Heart left ventricle (tissue), 16 donors: ENCODE data around the gene RBM20. TPM values are rescaled to one million over a fixed set of nuclear protein-coding genes. Genes with fewer than 3 reads are reported as not detected.

Source experiments
- ATAC-seq, 4 donors: fragments of 200-7000 bp; cut with Tn5 transposase; one replicate each; pipeline ENCODE4 v1.9.1; 2020 to 2022; ENCODE audit warnings: moderate library complexity in 4 of 4, mild to moderate bottlenecking in 3 of 4, moderate number of reproducible peaks in 1 of 4
- DNase-seq, 5 donors: peaks; one replicate each; pipeline ENCODE4 v3.0.0-alpha.2; 2020
- H3K27ac ChIP-seq, 12 donors: fragments of 200-600 bp; sonication (generic) in 4 of 12; one replicate each; pipeline versions ENCODE4 v1.5.0 to v1.8.0; 2016 to 2022; ENCODE audit warnings: mild to moderate bottlenecking in 2 of 12
- H3K27me3 ChIP-seq, 9 donors: fragments of 200-600 bp; sonication (generic) in 2 of 9; one replicate each; pipeline versions ENCODE4 v1.5.1 to v1.8.0; 2016 to 2022; ENCODE audit warnings: mild to moderate bottlenecking in 3 of 9
- H3K36me3 ChIP-seq, 9 donors: fragments of 200-600 bp; sonication (generic) in 2 of 9; one replicate each; pipeline versions ENCODE4 v1.5.0 to v1.8.0; 2018 to 2022; ENCODE audit warnings: mild to moderate bottlenecking in 2 of 9
- H3K4me1 ChIP-seq, 12 donors: fragments of 200-600 bp; sonication (generic) in 4 of 12; one replicate each; pipeline versions ENCODE4 v1.5.0 to v1.8.0; 2016 to 2022; ENCODE audit warnings: mild to moderate bottlenecking in 3 of 12
- H3K4me3 ChIP-seq, 12 donors: fragments of 200-600 bp; sonication (generic) in 4 of 12; one replicate each; pipeline versions ENCODE4 v1.5.0 to v1.8.0; 2017 to 2022; ENCODE audit warnings: mild to moderate bottlenecking in 9 of 12, moderate library complexity in 4 of 12
- H3K9me3 ChIP-seq, 12 donors: fragments of 200-600 bp; sonication (generic) in 4 of 12; one replicate each; pipeline versions ENCODE4 v1.5.0 to v1.8.0; 2016 to 2022; ENCODE audit warnings: mild to moderate bottlenecking in 1 of 12
- POLR2A ChIP-seq, 2 donors: fragments of 450-650 bp; IDR thresholded peaks; one replicate each; pipeline ENCODE4 v1.6.1; 2017; ENCODE audit warnings: antibody characterized with exemption in 2 of 2, mild to moderate bottlenecking in 2 of 2, moderate library complexity in 2 of 2
- WGBS, 4 donors: extraction: QIAGEN DNeasy Blood & Tissue Kit in 2 of 4; methylation state at CpG; one replicate each; pipeline versions ENCODE4 v1.1.5 to v1.1.7; 2013 to 2018; 5-methylcytosine and 5-hydroxymethylcytosine counted together
- intact Hi-C, 10 donors: fragments of 100-400 bp; cut with DNase I; formaldehyde crosslinking; loops; one replicate each; pipeline versions ENCODE4 v1.11.1 to v1.14.2; 2022
- polyA plus RNA-seq, 2 donors: library from polyadenylated mRNA; stranded (reverse); fragments of 200-250 nt; gene quantifications; one replicate each; pipeline ENCODE4 v1.2.3, GENCODE V29; 2013
- total RNA-seq, 9 donors: library from RNA; depleted of rRNA in 2 of 9; stranded (reverse); fragments of >200 nt in 2 of 9; fragmentation: NEBNext Ultra II Directional in 3 of 9; extraction: Animal tissue kit (Norgen Biotek cat#: 25700) in 3 of 9; gene quantifications; one replicate each; pipeline versions ENCODE4 v1.1.0 to v1.2.4, GENCODE V29; 2016 to 2023
- TF ChIP-seq, protein P1 (sequence below), 12 donors: fragments of 200-600 bp; sonication (generic) in 4 of 12; IDR thresholded peaks; one replicate each; pipeline versions ENCODE4 v1.5.0 to v1.8.0; 2018 to 2022; ENCODE audit warnings: antibody characterized with exemption in 12 of 12, mild to moderate bottlenecking in 5 of 12
- donor health status: ischemic (EF 13 %, LVEDD 7.1; RV severe dilation, severe dysfunction).
- donor health status: healthy with polysubstance abuse.
- donor health status: DM: no; HTN: yes; CAD: no.
- donor health status: DM: no; HTN: no; CAD: no.
- donor health status: ischemic (EF 25% LVEDD 6.9; RV normal size, moderate dysfunction).
- donor health status: ischemic (EF 25% LVEDD 5.7; RV mildly dilated, moderate dysfunction).
- donor health status: healthy.
- donor health status: DM: yes; HTN: yes; CAD: no.
- donor health status: ischemic (EF 35%, LVEDD 5.7; RV mildly dilated, moderate dysfunction).
- donor health status: nonischemic (EF 11% LVEDD 7.7; RV severe dilation, severe dysfunction).
- donor health status: DM: yes; HTN: yes; CAD: no.
- donor health status: PGD.
- donor health status: ischemic (EF 29% LVEDD 5.4; RV normal size, mild dysfunction).
- donor health status: nonischemic (EF 23%, LVEDD 6.1; RV moderate dilation, normal function).

The RBM20 gene
- total and polyA plus RNA-seq, 11 donors: 29.9 to 152 (median 91.2) TPM

DNA sequence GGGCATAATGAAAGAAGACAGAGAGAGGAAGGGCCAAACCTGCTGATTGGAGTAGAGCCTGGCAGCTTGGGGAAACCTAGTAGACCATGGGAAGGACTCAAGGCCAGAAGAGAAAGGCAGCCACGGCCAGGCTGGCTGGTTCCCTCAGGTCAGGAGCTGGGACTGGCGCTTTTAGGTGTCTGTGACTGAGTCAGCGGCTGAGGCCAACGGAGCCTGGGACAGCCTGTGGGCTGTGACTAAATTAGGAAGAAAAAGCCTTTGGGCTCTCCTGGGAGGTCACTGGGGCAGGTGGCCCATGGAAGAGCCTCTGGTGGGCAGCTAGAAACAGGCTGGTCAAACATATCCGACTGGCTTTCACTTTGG lies 118.7 kb downstream of the RBM20 start:
- no peaks in the 10 kb centered on the region for H3K36me3 ChIP-seq
- WGBS, 4 donors: 46 to 66% (median 58%) methylated on average over 5 of the region's 5 CpGs
- H3K4me1 ChIP-seq: peaks cover 5 to 60% (median 30%) of the 10 kb centered on the region in 12 donors
- ATAC-seq (peak; percentile 43 to 69 (median 57)), DNase-seq (peak; percentile 54 to 84 (median 71))
- intact Hi-C loops: loop anchor here in 1 of 10 donors (10.0 kb wide), 2 partner anchors 78 to 118 kb away; partner anchors contain the start of gene RBM20
- H3K9me3 ChIP-seq: no peaks in the 10 kb centered on the region
- TF ChIP-seq, protein P1, sequence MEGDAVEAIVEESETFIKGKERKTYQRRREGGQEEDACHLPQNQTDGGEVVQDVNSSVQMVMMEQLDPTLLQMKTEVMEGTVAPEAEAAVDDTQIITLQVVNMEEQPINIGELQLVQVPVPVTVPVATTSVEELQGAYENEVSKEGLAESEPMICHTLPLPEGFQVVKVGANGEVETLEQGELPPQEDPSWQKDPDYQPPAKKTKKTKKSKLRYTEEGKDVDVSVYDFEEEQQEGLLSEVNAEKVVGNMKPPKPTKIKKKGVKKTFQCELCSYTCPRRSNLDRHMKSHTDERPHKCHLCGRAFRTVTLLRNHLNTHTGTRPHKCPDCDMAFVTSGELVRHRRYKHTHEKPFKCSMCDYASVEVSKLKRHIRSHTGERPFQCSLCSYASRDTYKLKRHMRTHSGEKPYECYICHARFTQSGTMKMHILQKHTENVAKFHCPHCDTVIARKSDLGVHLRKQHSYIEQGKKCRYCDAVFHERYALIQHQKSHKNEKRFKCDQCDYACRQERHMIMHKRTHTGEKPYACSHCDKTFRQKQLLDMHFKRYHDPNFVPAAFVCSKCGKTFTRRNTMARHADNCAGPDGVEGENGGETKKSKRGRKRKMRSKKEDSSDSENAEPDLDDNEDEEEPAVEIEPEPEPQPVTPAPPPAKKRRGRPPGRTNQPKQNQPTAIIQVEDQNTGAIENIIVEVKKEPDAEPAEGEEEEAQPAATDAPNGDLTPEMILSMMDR (IDR thresholded peaks at IDR 0.05): peak in 1 of 12 donors; percentile 7
- TF ChIP-seq POLR2A (IDR thresholded peaks at IDR 0.05): peak in 1 of 2 donors; percentile 13
- no peak overlapping the region for H3K4me3 ChIP-seq
- no peaks in the 10 kb centered on the region for H3K27me3 ChIP-seq
- H3K27ac ChIP-seq: peak overlapping the region; percentile 58 to 96 (median 80)

DNA sequence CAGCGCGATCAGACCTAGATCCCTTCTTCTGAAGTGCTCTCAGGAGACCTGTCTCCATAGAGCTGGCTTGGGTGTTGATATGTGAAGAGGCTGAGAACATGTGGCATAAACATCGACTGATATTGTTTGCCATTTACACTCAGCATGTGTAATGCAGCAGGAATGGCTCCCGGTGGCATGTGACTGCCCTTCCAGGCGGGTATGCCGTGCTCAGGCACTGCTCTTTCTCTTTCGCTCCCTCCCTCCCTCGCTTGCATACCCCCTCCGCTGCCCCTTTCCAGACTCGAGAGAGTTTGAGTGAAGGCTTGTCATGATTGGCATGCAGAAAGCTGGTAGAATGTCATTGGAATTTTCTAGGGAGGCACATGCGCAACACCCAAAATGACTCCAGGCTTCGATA lies 120.2 kb downstream of the RBM20 start:
- TF ChIP-seq, protein P1 (IDR thresholded peaks at IDR 0.05): no peak
- TF ChIP-seq POLR2A (IDR thresholded peaks at IDR 0.05): no peak
- H3K4me3 ChIP-seq: peak overlapping the region in 11 of 12 donors; percentile 2 to 51 (median 44)
- DNase-seq: peak; percentile 71 to 89 (median 81)
- peak; percentile 85 to 90 (median 88) for ATAC-seq
- 40 to 58% (median 47%) methylated on average over 12 of the region's 12 CpGs for WGBS, 4 donors
- H3K27ac ChIP-seq: peak overlapping the region; percentile 58 to 96 (median 80)
- H3K4me1 ChIP-seq: peaks cover 0 to 45% (median 18%) of the 10 kb centered on the region in 12 donors
- no peaks in the 10 kb centered on the region for H3K36me3 ChIP-seq
- H3K27me3 ChIP-seq: no peaks in the 10 kb centered on the region
- intact Hi-C loops: loop anchor here in 1 of 10 donors (10.0 kb wide), 2 partner anchors 80 to 120 kb away; partner anchors contain the start of gene RBM20
- no peaks in the 10 kb centered on the region for H3K9me3 ChIP-seq

DNA sequence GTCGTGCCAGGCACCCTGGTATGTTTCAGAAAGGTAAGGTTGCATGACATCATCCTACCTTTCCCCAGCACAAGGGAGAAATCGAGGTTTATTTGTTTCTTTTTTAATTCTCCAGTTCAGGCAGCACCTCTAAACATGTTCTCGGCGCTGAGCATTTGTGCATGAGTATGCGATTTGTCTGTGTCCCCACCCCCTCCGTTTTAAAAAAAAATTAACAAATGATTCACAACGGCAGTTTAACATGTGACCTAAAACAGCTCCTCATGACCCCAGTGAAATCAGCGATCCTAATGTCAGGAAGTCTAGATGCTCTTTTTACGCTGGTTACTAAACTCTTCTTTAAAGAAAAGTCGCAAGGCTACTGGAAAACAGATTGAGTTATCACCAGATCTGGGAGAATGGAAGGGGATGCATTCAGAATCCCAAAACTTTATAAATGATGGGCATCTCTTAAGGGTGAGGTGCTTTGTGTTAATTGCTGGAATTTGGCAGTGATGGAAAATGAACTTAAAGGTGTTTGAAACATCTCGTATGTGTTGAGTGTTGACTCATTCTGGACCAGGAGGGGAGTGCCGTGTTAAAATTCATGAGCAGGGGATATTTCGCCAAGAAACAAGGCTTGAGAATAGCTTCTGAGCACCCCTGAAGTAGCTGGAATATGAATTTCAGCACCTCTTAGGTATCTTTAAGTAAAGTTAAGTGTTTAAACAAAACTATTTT lies 120.8 kb downstream of the RBM20 start:
- Histone ChIP-seq H3K4me3 (peak overlapping the region in 11 of 12 donors; percentile 2 to 51 (median 44)), H3K9me3 (no peaks in the 10 kb centered on the region), H3K4me1 (peaks cover 0 to 44% (median 12%) of the 10 kb centered on the region in 12 donors), H3K27ac (peak overlapping the region; percentile 73 to 96 (median 80)), H3K27me3 (no peaks in the 10 kb centered on the region), H3K36me3 (no peaks in the 10 kb centered on the region)
- ATAC-seq (peak in 3 of 4 donors; percentile 3 to 39 (median 34)), DNase-seq (no peak)
- no peak for TF ChIP-seq POLR2A (IDR thresholded peaks at IDR 0.05)
- TF ChIP-seq, protein P1 (IDR thresholded peaks at IDR 0.05): no peak
- intact Hi-C loops: loop anchor here in 1 of 10 donors (10.0 kb wide), 2 partner anchors 80 to 120 kb away; partner anchors contain the start of gene RBM20
- 43 to 58% (median 49%) methylated on average over 13 of the region's 13 CpGs for WGBS, 4 donors
